Measurements from ENCODE around the gene CUX1. TPM values are rescaled to one million over a fixed set of nuclear protein-coding genes. Genes with fewer than 3 reads are reported as not detected.

CUX1 gene
- total and polyA plus RNA-seq, 2 donors (not counting 1 experiment from before 2014, with no cell fraction given): 22.7 to 38.1 TPM

GRCh38 chr7:102165136-102165535, 347.7 kb downstream of the CUX1 start:
- no peak for TF ChIP-seq CTCF (conservative IDR thresholded peaks at IDR 0.05 in 1 of 2, IDR thresholded peaks at IDR 0.05 in 1 of 2; ENCODE audit: low read depth in 1 of 2, low read length in 2 of 2)
- no peak for TF ChIP-seq EZH2 (IDR thresholded peaks at IDR 0.05; ENCODE audit: low read length, missing control alignments)
- no peak overlapping the region for H3K4me2 ChIP-seq (ENCODE audit: extremely low read depth, insufficient read depth, low read length)
- H3K4me1 ChIP-seq (ENCODE audit: control insufficient read depth, extremely low read depth, insufficient read depth, low read length): peaks cover 4% of the 10 kb centered on the region
- H3K9me3 ChIP-seq (ENCODE audit: control insufficient read depth, insufficient read depth, low read depth, low read length): no peaks in the 10 kb centered on the region
- H3K4me3 ChIP-seq (replicated peaks in 1 of 4; ENCODE audit: control extremely low read depth in 1 of 4, insufficient read depth in 1 of 4, low read depth in 3 of 4, low read length in 4 of 4): no peak overlapping the region
- H3K9ac ChIP-seq (ENCODE audit: insufficient read depth, low read length): no peak overlapping the region
- H3K27me3 ChIP-seq (ENCODE audit: control insufficient read depth, insufficient read depth, low read length): no peaks in the 10 kb centered on the region
- H4K20me1 ChIP-seq (ENCODE audit: control insufficient read depth, extremely low read depth, insufficient read depth, low read length): no peaks in the 10 kb centered on the region
- H3K27ac ChIP-seq (ENCODE audit: insufficient read depth, low read length): no peak overlapping the region
- no peaks in the 10 kb centered on the region for H3K36me3 ChIP-seq (ENCODE audit: control insufficient read depth, insufficient read depth, low read length)
- DNase-seq (ENCODE audit: low read depth in 2 of 2): peak in 1 of 2 donors; percentile 4
- no peak overlapping the region for H2AFZ ChIP-seq (ENCODE audit: low read length)
- H3K79me2 ChIP-seq (ENCODE audit: control insufficient read depth, insufficient read depth, low read length): no peaks in the 10 kb centered on the region

DNA sequence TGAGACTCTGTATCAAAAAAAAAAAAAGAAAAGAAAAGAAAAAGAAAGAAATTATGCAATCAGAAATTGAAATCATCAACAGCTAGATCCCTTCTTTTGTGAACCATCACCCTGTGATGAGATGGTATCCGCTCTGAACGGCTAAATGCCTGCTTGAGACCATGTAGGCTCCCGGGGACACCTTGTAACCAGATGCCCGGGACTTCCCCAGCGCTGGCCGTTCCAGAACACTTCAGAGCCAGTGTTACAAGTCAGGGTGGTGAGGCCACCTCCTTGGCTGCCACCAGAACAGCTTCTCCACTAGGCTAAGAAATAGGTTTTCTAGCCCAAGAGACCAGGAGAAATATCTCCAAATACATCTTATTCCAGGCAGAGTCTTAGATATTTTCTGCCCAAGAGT, 349.8 kb downstream of the CUX1 start:
- no peak overlapping the region for H3K27ac ChIP-seq (ENCODE audit: insufficient read depth, low read length)
- H3K4me1 ChIP-seq (ENCODE audit: control insufficient read depth, extremely low read depth, insufficient read depth, low read length): peaks cover 4% of the 10 kb centered on the region
- no peaks in the 10 kb centered on the region for H3K36me3 ChIP-seq (ENCODE audit: control insufficient read depth, insufficient read depth, low read length)
- H3K9ac ChIP-seq (ENCODE audit: insufficient read depth, low read length): no peak overlapping the region
- no peaks in the 10 kb centered on the region for H4K20me1 ChIP-seq (ENCODE audit: control insufficient read depth, extremely low read depth, insufficient read depth, low read length)
- DNase-seq (ENCODE audit: low read depth in 2 of 2): no peak
- H2AFZ ChIP-seq (ENCODE audit: low read length): no peak overlapping the region
- H3K4me3 ChIP-seq (replicated peaks in 1 of 4; ENCODE audit: control extremely low read depth in 1 of 4, insufficient read depth in 1 of 4, low read depth in 3 of 4, low read length in 4 of 4): no peak overlapping the region
- H3K27me3 ChIP-seq (ENCODE audit: control insufficient read depth, insufficient read depth, low read length): no peaks in the 10 kb centered on the region
- H3K4me2 ChIP-seq (ENCODE audit: extremely low read depth, insufficient read depth, low read length): no peak overlapping the region
- H3K79me2 ChIP-seq (ENCODE audit: control insufficient read depth, insufficient read depth, low read length): no peaks in the 10 kb centered on the region
- no peaks in the 10 kb centered on the region for H3K9me3 ChIP-seq (ENCODE audit: control insufficient read depth, insufficient read depth, low read depth, low read length)
- TF ChIP-seq CTCF (conservative IDR thresholded peaks at IDR 0.05 in 1 of 2, IDR thresholded peaks at IDR 0.05 in 1 of 2; ENCODE audit: low read depth in 1 of 2, low read length in 2 of 2) (no peak), EZH2 (IDR thresholded peaks at IDR 0.05; ENCODE audit: low read length, missing control alignments) (no peak)

- no peak overlapping the region for H2AFZ ChIP-seq (ENCODE audit: low read length)
- H3K79me2 ChIP-seq (ENCODE audit: control insufficient read depth, insufficient read depth, low read length): no peaks in the 10 kb centered on the region
- H3K27me3 ChIP-seq (ENCODE audit: control insufficient read depth, insufficient read depth, low read length): no peaks in the 10 kb centered on the region
- TF ChIP-seq EZH2 (IDR thresholded peaks at IDR 0.05; ENCODE audit: low read length, missing control alignments): no peak
- TF ChIP-seq CTCF (conservative IDR thresholded peaks at IDR 0.05 in 1 of 2, IDR thresholded peaks at IDR 0.05 in 1 of 2; ENCODE audit: low read depth in 1 of 2, low read length in 2 of 2): no peak
- no peak overlapping the region for H3K9ac ChIP-seq (ENCODE audit: insufficient read depth, low read length)
- H3K4me3 ChIP-seq (replicated peaks in 1 of 4; ENCODE audit: control extremely low read depth in 1 of 4, insufficient read depth in 1 of 4, low read depth in 3 of 4, low read length in 4 of 4): no peak overlapping the region
- peak; percentile 45 to 55 for DNase-seq (ENCODE audit: low read depth in 2 of 2)
- peak overlapping the region; percentile 26 for H3K27ac ChIP-seq (ENCODE audit: insufficient read depth, low read length)
- H3K4me2 ChIP-seq (ENCODE audit: extremely low read depth, insufficient read depth, low read length): peak overlapping the region; percentile 15
- H3K9me3 ChIP-seq (ENCODE audit: control insufficient read depth, insufficient read depth, low read depth, low read length): no peaks in the 10 kb centered on the region
- H3K4me1 ChIP-seq (ENCODE audit: control insufficient read depth, extremely low read depth, insufficient read depth, low read length): peaks cover 4% of the 10 kb centered on the region
- H3K36me3 ChIP-seq (ENCODE audit: control insufficient read depth, insufficient read depth, low read length): no peaks in the 10 kb centered on the region
- no peaks in the 10 kb centered on the region for H4K20me1 ChIP-seq (ENCODE audit: control insufficient read depth, extremely low read depth, insufficient read depth, low read length)
Measured at GRCh38 chr7:102169651-102170392, 352.4 kb downstream of the CUX1 start.

Measured in fibroblast of lung (primary cell).